GM10266 (cell line): ENCODE measurements around the gene USP6.
"Not testable (repeated sequence)": the region's sequence is repeated elsewhere in the genome, so short reads cannot be mapped to it uniquely, and the experiment has no call there.

Source experiments
- DNase-seq: peaks from one replicate; pipeline ENCODE4 v3.0.0; 2012; ENCODE audit errors: extremely low spot score
- TF ChIP-seq, protein P1 (sequence below): IDR thresholded peaks from 2 replicates; pipeline ENCODE4 v1.5.1; 2012; ENCODE audit warnings: mild to moderate bottlenecking, low read depth; ENCODE audit not compliant: control insufficient read depth, insufficient read depth; ENCODE audit errors: missing control alignments

Gene USP6

DNA sequence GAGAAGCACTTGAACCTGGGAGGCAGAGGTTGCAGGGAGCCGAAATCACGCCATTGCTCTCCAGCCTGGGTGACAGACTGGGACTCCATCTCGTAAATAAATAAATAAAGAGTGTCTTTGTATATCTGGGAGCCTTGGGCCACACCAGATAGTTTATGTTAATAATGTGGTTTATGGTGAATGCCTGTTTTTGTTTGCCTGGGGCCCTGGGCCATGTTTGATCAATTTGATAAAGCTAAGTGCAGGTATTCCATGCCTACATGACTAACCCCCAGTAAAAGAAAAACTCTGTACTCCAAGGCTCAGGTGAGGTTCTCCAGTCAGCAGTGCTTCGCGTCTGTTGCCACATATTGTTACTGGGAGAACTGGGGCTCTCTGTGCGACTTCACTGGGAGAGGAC, 103.7 kb downstream of the USP6 start:
- TF ChIP-seq, protein P1, sequence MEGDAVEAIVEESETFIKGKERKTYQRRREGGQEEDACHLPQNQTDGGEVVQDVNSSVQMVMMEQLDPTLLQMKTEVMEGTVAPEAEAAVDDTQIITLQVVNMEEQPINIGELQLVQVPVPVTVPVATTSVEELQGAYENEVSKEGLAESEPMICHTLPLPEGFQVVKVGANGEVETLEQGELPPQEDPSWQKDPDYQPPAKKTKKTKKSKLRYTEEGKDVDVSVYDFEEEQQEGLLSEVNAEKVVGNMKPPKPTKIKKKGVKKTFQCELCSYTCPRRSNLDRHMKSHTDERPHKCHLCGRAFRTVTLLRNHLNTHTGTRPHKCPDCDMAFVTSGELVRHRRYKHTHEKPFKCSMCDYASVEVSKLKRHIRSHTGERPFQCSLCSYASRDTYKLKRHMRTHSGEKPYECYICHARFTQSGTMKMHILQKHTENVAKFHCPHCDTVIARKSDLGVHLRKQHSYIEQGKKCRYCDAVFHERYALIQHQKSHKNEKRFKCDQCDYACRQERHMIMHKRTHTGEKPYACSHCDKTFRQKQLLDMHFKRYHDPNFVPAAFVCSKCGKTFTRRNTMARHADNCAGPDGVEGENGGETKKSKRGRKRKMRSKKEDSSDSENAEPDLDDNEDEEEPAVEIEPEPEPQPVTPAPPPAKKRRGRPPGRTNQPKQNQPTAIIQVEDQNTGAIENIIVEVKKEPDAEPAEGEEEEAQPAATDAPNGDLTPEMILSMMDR: no peak
- no peak for DNase-seq

DNA sequence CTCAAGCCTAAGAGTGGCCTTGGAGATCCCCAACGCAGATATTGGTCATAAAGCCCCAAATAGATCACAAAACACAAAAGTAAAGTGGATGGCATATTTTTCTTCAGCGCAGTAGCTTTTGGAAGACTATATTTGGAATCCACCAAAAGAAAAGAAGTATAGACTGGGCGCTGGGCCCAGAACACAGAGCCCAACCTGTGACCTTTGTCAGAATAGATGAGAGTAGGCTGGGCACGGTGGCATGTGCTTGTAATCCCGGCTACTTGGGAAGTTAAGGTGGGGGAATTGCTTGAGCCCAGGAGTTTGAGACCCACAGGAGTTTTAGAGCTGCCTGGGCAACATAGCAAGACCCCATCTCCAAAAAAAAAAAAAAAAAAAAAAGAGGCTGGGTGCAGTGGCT, 104.2 kb downstream of the USP6 start:
- TF ChIP-seq, protein P1: no peak
- no peak for DNase-seq

GRCh38 chr17:5221912-5222311, 106.1 kb downstream of the USP6 start:
- not testable (repeated sequence) for DNase-seq
